Activated naive CD8-positive, alpha-beta T cell (primary cell): ENCODE data around the gene DMXL1.
"Not testable (repeated sequence)": the region's sequence is repeated elsewhere in the genome, so short reads cannot be mapped to it uniquely, and the experiment has no call there.

ENCODE experiments used
- H3K27ac Mint-ChIP-seq: one replicate; pipeline ENCODE4 v1.8.0; 2021; ENCODE audit warnings: mixed read lengths
- H3K27me3 Mint-ChIP-seq: one replicate; pipeline ENCODE4 v1.8.0; 2021; ENCODE audit warnings: mixed read lengths
- H3K36me3 Mint-ChIP-seq: one replicate; pipeline ENCODE4 v1.8.0; 2021; ENCODE audit warnings: mixed read lengths
- H3K4me1 Mint-ChIP-seq: one replicate; pipeline ENCODE4 v1.8.0; 2021; ENCODE audit warnings: low read depth, mixed read lengths
- H3K4me3 Mint-ChIP-seq: one replicate; pipeline ENCODE4 v1.8.0; 2021; ENCODE audit warnings: mild to moderate bottlenecking, mixed read lengths
- H3K9me3 Mint-ChIP-seq: one replicate; pipeline ENCODE4 v1.8.0; 2021; ENCODE audit warnings: low read depth, mixed read lengths

DMXL1 gene

DNA sequence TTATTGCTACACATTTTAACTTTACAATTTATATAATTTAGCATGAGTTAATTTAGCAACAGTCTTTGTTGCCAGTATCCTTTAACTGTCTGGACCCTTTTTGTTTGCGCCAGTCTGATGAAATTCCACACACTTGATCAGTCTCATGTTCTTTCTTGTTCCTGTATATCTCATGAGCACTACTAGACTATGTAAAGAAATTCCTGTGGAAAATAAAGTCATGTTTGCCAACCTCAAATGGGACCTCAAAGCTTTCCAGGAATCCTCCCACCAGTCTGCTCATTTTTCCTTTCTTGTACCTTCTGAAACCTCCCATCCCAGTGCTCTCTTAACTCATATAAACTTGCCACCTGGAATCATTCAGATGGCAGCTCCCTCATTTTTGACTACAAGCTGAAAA lies 8.0 kb downstream of the DMXL1 start:
- H3K27me3 Mint-ChIP-seq, result no peaks in the 10 kb centered on the region
- H3K4me3 Mint-ChIP-seq, result peak overlapping the region; percentile 69
- peaks cover 19% of the 10 kb centered on the region for H3K36me3 Mint-ChIP-seq
- peak overlapping the region; percentile 86 for H3K27ac Mint-ChIP-seq
- no peaks in the 10 kb centered on the region for H3K9me3 Mint-ChIP-seq
- H3K4me1 Mint-ChIP-seq, result peaks cover 53% of the 10 kb centered on the region

DNA sequence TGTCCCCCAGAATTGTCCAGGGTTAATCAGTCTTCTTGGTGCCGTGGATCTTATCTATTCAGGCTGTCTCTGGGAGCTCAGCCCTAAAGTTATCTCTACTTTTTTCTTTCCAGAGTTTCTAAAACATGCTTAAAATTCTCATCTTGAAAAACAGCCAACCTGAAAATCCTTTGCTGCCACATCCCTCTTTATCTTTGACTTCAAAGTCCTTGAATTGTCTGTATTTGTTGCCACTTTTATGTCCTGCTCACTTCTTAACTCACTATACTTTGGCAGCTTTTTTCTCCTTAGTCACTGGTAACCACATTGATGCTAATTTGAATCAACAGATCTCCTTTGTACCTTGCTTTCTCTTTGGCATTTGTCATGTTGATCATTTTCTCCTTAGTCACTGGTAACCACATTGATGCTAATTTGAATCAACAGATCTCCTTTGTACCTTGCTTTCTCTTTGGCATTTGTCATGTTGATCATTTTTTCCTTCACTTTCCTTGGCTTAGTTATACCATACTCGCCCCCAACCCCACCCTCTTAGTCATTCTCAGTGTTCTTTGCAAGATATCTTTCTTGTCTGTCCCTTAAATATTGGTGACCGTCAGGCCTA lies 8.5 kb downstream of the DMXL1 start:
- peak overlapping the region; percentile 86 for H3K27ac Mint-ChIP-seq
- H3K27me3 Mint-ChIP-seq, result no peaks in the 10 kb centered on the region
- peaks cover 16% of the 10 kb centered on the region for H3K36me3 Mint-ChIP-seq
- H3K9me3 Mint-ChIP-seq, result no peaks in the 10 kb centered on the region
- H3K4me3 Mint-ChIP-seq, result peak overlapping the region; percentile 69
- H3K4me1 Mint-ChIP-seq, result peaks cover 47% of the 10 kb centered on the region

DNA sequence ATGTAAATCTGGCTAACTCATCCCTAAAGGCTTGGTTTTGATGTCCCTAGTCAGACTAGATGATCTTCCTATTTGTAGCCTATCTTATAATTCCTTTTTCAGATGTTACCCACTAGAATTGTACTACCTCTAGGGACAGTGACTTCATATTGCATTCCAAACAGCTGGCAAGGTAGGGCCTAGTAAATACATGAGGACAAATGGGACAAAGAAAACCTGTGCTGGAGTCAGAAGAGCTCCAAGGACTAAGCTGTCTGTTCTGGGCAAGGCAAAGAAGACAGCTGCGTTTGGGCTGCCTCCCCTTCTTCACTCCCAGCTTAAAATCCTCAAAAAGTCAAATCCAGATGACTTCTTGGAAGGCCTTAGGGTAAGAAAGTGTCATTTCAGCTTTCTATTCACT lies 10.0 kb downstream of the DMXL1 start:
- no peaks in the 10 kb centered on the region for H3K27me3 Mint-ChIP-seq
- no peak overlapping the region for H3K4me3 Mint-ChIP-seq
- peaks cover 7% of the 10 kb centered on the region for H3K9me3 Mint-ChIP-seq
- H3K36me3 Mint-ChIP-seq, result peaks cover 24% of the 10 kb centered on the region
- H3K4me1 Mint-ChIP-seq, result peaks cover 41% of the 10 kb centered on the region
- peak overlapping the region; percentile 70 for H3K27ac Mint-ChIP-seq

DNA sequence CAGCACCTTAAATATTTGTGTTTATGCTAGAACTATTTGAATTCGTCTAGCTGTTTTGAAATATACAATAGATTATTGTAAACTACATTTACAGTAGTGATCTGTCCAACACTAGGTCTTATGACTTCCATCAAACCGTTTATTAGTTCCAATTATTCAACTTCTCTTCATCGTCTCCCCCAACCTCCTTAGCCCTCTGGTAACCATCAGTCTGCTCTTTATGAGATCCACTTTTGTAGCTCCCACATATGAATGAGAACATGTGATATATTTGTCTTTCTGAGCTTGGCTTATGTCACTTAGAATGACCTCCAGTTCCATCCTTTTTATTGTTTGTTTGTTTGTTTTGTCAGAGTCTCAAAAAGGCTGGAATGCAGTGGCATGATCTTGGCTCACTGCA lies 11.8 kb downstream of the DMXL1 start:
- Mint-ChIP-seq H3K9me3 (peaks cover 16% of the 10 kb centered on the region), H3K4me3 (no peak overlapping the region), H3K27me3 (no peaks in the 10 kb centered on the region), H3K36me3 (peaks cover 30% of the 10 kb centered on the region), H3K27ac (no peak overlapping the region), H3K4me1 (peaks cover 42% of the 10 kb centered on the region)

DNA sequence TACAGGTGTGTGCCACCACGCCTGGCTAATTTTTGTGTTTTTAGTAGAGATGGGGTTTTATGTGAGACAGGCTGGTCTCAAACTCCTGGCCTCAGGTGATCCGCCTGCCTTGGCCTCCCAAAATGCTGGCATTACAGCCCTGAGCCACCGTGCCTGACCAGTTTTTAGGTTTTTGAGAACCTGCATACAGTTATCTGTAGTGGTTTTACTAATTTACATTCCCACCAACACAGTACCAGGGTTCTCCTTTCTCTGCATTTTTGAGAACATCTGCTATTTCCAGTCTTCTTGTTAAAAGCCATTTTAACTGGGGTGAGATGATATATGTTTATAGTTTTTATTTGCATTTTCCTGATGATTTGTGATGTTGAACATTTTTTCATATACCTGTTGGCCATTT lies 12.8 kb downstream of the DMXL1 start:
- Mint-ChIP-seq H3K27ac (no peak overlapping the region), H3K4me3 (no peak overlapping the region), H3K36me3 (peaks cover 30% of the 10 kb centered on the region), H3K9me3 (peaks cover 16% of the 10 kb centered on the region), H3K4me1 (peaks cover 40% of the 10 kb centered on the region), H3K27me3 (no peaks in the 10 kb centered on the region)

DNA sequence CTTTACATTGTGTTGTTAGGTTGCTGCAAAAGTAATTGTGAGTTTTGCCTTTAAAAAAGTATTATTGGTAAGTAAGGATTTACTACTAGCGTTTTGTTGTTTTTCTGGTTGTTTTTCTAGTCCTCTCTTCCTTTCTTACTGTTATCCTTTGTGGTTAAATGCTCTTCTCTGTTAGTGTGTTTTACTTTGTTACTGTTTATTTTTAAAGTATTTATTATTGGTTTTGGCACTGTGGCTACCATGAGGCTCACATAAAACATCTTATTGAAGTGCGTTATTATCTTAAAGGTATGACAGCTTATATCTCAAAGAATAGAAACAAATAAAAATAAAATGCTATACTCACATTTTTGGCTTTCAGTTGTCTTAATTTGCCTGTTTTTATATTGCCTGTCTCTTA lies 17.6 kb downstream of the DMXL1 start:
- H3K4me3 Mint-ChIP-seq, result no peak overlapping the region
- H3K9me3 Mint-ChIP-seq, result peaks cover 16% of the 10 kb centered on the region
- H3K27me3 Mint-ChIP-seq, result no peaks in the 10 kb centered on the region
- peak overlapping the region; percentile 12 for H3K27ac Mint-ChIP-seq
- H3K4me1 Mint-ChIP-seq, result peaks cover 30% of the 10 kb centered on the region
- H3K36me3 Mint-ChIP-seq, result peaks cover 25% of the 10 kb centered on the region

DNA sequence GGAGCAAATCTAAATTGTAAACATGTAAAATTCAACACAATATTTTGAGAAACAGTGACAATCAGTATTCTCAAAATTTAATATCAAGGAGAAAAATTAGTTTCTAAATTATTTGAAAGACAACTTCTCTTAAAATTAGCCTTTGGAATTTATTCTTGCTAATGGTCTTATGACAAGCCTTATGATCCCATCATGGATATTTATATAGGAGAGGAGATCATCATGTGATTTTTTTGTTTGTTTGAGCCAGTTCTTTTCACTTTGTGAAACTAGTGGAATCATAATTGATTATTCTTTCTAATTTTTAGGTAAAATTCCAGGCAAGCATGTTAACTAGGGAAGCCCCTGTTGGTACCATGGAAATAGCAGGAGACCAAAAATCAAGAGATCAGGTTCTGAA lies 24.7 kb downstream of the DMXL1 start:
- Mint-ChIP-seq H3K27me3 (no peaks in the 10 kb centered on the region), H3K27ac (no peak overlapping the region), H3K4me1 (peaks cover 20% of the 10 kb centered on the region), H3K9me3 (no peaks in the 10 kb centered on the region), H3K4me3 (no peak overlapping the region), H3K36me3 (peaks cover 23% of the 10 kb centered on the region)

DNA sequence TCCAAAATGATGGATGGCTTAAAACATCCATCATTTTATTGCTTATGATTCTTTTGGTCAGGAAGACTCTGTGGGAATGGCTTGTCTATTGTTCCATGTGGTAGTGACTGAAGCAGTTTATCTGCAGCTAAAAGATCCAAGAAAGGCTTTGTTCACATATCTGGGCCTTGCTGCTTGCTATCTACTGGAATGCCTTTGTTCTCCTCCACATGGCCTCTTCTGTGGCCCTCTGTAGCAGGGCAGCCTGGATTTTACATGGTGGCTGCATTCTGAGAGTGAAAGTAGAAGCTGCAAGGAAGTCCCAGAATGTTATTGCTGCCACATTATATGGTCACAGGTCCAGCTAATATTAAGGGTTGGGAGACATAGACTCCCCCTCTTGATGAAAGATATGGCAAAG lies 35.1 kb downstream of the DMXL1 start:
- peaks cover 28% of the 10 kb centered on the region for H3K36me3 Mint-ChIP-seq
- H3K27me3 Mint-ChIP-seq, result no peaks in the 10 kb centered on the region
- H3K4me1 Mint-ChIP-seq, result peaks cover 2% of the 10 kb centered on the region
- H3K9me3 Mint-ChIP-seq, result no peaks in the 10 kb centered on the region
- H3K4me3 Mint-ChIP-seq, result no peak overlapping the region
- no peak overlapping the region for H3K27ac Mint-ChIP-seq

DNA sequence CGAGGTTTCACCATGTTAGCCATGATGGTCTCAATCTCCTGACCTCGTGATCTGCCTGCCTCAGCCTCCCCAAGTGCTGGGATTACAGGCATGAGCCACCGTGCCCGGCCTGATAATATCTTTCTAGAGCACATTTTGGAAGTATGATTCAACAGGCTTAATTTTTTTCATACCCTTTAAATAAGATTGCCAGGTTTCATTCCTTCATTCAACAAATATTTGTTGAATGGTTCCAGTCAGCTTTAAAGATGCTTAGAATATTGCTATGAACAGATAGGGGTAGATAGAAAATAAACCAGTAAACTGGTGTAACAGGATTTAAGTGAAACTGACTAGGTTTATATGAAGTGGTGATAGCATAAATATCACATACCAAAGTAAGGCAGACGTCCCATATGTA lies 41.3 kb downstream of the DMXL1 start:
- peaks cover 23% of the 10 kb centered on the region for H3K36me3 Mint-ChIP-seq
- no peaks in the 10 kb centered on the region for H3K9me3 Mint-ChIP-seq
- H3K4me1 Mint-ChIP-seq, result no peaks in the 10 kb centered on the region
- no peaks in the 10 kb centered on the region for H3K27me3 Mint-ChIP-seq
- H3K27ac Mint-ChIP-seq, result peak overlapping the region; percentile 5
- H3K4me3 Mint-ChIP-seq, result no peak overlapping the region

DNA sequence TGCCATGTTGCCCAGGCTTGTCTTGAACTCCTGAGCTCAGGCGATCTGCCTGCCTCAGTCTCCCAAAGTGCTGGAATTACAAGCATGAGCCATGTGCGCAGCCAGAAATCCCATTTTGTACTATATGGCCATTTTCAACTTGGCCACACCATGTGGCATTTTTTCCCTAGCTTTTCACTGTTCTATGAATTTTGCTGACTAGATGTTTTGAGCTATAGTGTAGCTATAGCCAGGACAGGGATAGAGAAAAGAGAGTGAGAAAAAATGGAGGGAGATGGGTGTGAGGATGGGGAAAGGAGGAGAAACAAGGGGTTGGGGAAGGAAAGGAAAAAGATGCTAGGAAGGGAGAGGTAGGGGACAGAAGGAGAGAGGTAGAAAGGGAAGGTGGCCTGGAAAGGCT lies 46.4 kb downstream of the DMXL1 start:
- Mint-ChIP-seq H3K27me3 (no peaks in the 10 kb centered on the region), H3K4me3 (no peak overlapping the region), H3K36me3 (peaks cover 23% of the 10 kb centered on the region), H3K27ac (peak overlapping the region; percentile 28), H3K4me1 (no peaks in the 10 kb centered on the region), H3K9me3 (no peaks in the 10 kb centered on the region)

DNA sequence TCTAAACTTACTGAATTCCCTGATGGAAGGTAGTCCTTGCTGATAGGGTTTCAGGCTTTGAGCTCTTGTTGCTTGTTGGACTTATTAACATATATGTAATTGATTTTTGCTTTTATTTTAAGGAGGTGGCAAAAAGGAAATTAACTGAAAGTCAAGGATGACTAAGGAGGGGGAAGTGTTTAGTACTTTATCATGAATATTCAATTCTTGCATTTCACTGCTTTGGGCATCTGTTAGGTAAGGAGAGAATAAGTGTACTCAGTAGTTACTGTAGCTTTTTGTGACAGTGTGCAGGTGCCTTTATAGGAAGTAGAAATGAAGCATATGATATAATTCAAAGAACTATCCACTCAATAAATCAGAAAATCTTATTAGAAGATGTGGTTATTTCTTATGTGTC lies 47.1 kb downstream of the DMXL1 start:
- H3K36me3 Mint-ChIP-seq, result peaks cover 21% of the 10 kb centered on the region
- H3K27ac Mint-ChIP-seq, result no peak overlapping the region
- H3K4me3 Mint-ChIP-seq, result no peak overlapping the region

DNA sequence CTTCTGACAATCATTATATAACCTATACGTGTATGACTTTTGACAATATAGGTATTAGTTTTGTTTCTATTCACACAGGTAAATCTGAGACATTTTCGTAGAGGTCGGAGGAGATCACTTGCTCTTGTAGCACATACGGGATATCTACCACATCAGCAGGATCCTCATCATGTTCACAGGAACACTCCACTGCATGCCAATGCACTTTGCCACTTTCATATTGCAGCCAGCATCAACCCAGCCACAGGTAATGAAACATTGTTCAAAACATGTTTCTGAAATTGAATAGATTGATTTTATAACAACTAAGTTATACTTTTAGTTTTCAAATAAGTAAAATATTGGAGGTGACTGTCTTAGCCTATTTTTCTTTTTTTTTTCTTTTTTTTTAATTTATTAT lies 50.0 kb downstream of the DMXL1 start:
- Mint-ChIP-seq H3K9me3 (no peaks in the 10 kb centered on the region), H3K36me3 (peaks cover 20% of the 10 kb centered on the region), H3K4me1 (no peaks in the 10 kb centered on the region), H3K27me3 (no peaks in the 10 kb centered on the region), H3K4me3 (no peak overlapping the region), H3K27ac (no peak overlapping the region)

More for the DNA sequence above, 47.1 kb downstream of the DMXL1 start:
- H3K9me3 Mint-ChIP-seq, result no peaks in the 10 kb centered on the region
- H3K27me3 Mint-ChIP-seq, result no peaks in the 10 kb centered on the region
- H3K4me1 Mint-ChIP-seq, result no peaks in the 10 kb centered on the region

DNA sequence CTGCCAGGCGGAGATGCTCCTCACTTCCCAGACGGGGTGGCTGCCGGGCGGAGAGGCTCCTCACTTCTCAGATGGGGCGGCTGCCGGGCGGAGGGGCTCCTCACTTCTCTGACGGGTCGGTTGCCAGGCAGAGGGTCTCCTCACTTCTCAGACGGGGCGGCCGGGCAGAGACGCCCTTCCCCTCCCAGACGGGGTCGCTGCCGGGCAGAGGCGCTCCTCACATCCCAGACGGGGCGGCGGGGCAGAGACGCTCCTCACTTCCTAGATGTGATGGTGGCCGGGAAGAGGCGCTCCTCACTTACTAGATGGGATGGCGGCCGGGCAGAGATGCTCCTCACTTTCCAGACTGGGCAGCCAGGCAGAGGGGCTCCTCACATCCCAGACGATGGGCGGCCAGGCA lies 51.6 kb downstream of the DMXL1 start:
- peaks cover 15% of the 10 kb centered on the region for H3K36me3 Mint-ChIP-seq
- H3K9me3 Mint-ChIP-seq, H3K27ac Mint-ChIP-seq, H3K4me3 Mint-ChIP-seq, H3K27me3 Mint-ChIP-seq, H3K4me1 Mint-ChIP-seq: not testable (repeated sequence)

DNA sequence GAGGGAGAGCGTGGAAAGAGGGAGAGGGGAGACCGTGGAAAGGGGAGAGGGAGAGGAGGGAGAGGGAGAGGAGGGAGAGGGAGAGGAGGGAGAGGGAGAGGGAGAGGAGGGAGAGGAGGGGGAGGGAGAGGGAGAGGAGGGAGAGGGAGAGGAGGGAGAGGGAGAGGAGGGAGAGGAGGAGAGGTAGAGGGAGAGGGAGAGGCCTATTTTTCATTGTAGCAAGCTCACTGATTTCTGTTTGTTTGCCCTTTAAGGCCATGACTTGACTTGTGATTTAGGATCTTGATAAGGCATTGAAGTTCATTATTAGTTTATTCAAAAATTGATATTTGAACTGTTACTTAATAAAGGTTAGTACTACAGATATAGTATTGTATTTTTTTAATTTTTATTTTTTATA lies 52.4 kb downstream of the DMXL1 start:
- no peak overlapping the region for H3K4me3 Mint-ChIP-seq

DNA sequence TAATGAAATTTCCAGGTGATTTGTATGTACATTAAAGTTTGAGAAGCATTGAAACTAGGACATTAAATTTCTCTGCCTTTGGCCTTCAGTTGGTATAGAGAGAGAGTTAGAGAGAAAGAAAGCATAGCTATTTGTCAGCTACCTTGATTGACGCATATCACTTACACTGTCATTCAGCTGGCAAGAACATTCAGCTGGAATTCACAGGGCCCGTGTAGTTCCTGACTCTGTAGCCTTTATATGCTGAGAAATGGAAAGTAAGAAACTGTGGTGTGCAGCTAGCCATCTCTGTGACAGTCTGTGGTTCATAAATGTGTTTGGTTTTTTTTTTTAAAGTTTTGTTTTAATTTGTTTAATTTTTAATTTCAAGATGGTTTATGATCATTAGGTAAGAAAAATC lies 58.9 kb downstream of the DMXL1 start:
- no peaks in the 10 kb centered on the region for H3K9me3 Mint-ChIP-seq
- H3K4me3 Mint-ChIP-seq, result no peak overlapping the region
- no peaks in the 10 kb centered on the region for H3K4me1 Mint-ChIP-seq
- no peaks in the 10 kb centered on the region for H3K27me3 Mint-ChIP-seq
- no peak overlapping the region for H3K27ac Mint-ChIP-seq
- H3K36me3 Mint-ChIP-seq, result peaks cover 26% of the 10 kb centered on the region

More for the DNA sequence above, 52.4 kb downstream of the DMXL1 start:
- no peaks in the 10 kb centered on the region for H3K4me1 Mint-ChIP-seq
- no peaks in the 10 kb centered on the region for H3K9me3 Mint-ChIP-seq
- peaks cover 12% of the 10 kb centered on the region for H3K36me3 Mint-ChIP-seq
- H3K27ac Mint-ChIP-seq, result no peak overlapping the region
- H3K27me3 Mint-ChIP-seq, result no peaks in the 10 kb centered on the region

DNA sequence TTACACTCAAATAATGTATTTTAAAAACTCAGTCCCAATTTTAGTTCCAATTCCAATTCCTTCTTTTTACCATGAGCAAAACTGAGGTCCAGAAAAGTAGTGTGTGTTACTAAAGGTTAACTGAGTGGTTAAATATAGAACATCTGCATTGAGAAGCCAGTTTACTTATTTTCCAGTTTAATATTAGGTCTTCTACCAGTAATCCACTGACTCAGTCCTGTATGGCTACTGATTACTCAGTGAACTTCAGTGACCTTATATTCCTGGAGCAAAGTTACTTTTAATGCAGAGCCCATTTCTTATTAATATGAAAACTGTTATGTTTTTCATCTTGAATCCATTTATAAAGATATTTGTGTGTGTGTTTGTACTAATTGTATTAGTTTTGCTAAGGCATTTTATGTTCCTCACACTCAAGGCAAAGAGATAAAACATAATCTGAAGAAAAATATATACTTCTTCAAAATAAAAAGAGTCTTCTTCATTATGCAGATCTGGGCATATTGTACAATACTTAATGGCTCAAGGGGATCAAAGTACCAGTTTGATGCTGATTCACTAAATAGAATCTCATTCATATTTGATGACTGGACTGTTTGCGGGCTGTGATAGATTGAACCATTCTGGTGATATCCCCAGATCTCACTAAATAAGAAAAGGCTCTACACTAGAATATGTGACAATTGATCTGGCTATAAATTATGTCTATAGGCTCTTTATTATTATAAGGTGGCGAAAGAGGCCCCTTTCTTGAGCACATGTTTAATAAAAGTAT lies 60.8 kb downstream of the DMXL1 start:
- Mint-ChIP-seq H3K9me3 (peaks cover 8% of the 10 kb centered on the region), H3K27ac (no peak overlapping the region), H3K4me3 (no peak overlapping the region), H3K27me3 (no peaks in the 10 kb centered on the region), H3K36me3 (peaks cover 39% of the 10 kb centered on the region), H3K4me1 (no peaks in the 10 kb centered on the region)
